Kidney epithelial cell (primary cell): Measurements from ENCODE around the gene DMXL2. TPM values are rescaled to one million over a fixed set of nuclear protein-coding genes. Genes with fewer than 3 reads are reported as not detected.

Experiments used
- DNase-seq: peaks from one replicate; pipeline ENCODE4 v3.0.0-alpha.2; 2010; ENCODE audit warnings: low read depth
- H3K27me3 ChIP-seq: 2 replicates; pipeline ENCODE4 v1.6.0; 2011; ENCODE audit warnings: low read length; ENCODE audit not compliant: control insufficient read depth, insufficient read depth
- H3K36me3 ChIP-seq: 2 replicates; pipeline ENCODE4 v1.5.1; 2011; ENCODE audit warnings: low read length; ENCODE audit not compliant: control insufficient read depth, insufficient read depth
- H3K4me3 ChIP-seq: 2 replicates; pipeline ENCODE4 v1.5.1; 2011; ENCODE audit warnings: low read depth, mild to moderate bottlenecking, control low read depth, low read length
- total RNA-seq: library from RNA; depleted of rRNA; stranded (reverse); fragments of >200 nt; gene quantifications from 2 replicates; pipeline ENCODE4 v1.2.3, GENCODE V29; 2015
- TF ChIP-seq, protein P1 (sequence below): IDR thresholded peaks from 2 replicates; pipeline ENCODE4 v1.5.1; 2011; ENCODE audit warnings: mild to moderate bottlenecking, moderate library complexity, low read length, control low read depth, inconsistent platforms; ENCODE audit not compliant: insufficient read depth, poor library complexity, severe bottlenecking

The DMXL2 gene
- total RNA-seq, 1 donor from 2014 or later = 31.7 TPM

DNA sequence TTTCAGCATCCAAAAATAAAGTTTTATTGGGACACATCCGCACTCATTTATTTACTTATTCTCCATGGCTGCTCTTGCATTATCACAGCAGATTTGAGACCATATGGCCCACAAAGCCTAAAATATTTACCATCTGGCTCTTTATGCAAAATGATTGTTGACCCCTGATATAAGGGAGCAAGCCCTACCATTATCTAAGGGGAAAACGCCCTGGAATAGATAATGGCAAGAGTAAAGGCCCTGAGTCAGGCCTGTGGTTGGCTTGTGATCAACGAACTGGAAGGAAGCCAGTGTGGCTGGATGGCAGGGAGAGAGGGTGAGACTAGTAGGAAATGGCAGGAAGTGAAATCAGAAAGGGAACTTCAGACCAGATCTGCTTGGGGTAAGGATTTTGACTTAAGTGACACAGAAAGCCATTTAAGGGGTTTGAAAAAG, 24.6 kb upstream of the DMXL2 start:
- Histone ChIP-seq H3K36me3 (no peaks in the 10 kb centered on the region), H3K27me3 (peaks cover 3% of the 10 kb centered on the region), H3K4me3 (no peak overlapping the region)
- TF ChIP-seq, protein P1, sequence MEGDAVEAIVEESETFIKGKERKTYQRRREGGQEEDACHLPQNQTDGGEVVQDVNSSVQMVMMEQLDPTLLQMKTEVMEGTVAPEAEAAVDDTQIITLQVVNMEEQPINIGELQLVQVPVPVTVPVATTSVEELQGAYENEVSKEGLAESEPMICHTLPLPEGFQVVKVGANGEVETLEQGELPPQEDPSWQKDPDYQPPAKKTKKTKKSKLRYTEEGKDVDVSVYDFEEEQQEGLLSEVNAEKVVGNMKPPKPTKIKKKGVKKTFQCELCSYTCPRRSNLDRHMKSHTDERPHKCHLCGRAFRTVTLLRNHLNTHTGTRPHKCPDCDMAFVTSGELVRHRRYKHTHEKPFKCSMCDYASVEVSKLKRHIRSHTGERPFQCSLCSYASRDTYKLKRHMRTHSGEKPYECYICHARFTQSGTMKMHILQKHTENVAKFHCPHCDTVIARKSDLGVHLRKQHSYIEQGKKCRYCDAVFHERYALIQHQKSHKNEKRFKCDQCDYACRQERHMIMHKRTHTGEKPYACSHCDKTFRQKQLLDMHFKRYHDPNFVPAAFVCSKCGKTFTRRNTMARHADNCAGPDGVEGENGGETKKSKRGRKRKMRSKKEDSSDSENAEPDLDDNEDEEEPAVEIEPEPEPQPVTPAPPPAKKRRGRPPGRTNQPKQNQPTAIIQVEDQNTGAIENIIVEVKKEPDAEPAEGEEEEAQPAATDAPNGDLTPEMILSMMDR = no peak
- peak; percentile 39 for DNase-seq

DNA sequence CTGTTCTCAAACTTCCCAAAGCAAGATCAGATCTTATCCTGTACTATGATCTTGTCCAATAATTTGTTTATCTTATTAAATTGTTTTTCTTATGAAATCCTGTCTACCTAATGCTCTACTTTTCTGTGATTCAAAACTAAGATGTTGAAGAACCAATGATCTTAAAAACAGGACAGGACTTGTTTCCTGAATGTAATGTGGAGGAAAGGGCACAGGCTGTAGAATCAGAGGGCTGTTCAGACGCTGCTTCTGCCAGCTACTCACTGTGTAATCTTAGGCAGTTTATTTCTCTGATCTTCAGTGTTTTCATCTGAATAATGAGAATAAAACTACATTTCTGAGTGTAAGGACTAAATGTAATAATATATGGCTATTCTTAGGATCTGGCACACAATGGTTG, 20.1 kb upstream of the DMXL2 start:
- H3K27me3 ChIP-seq = no peaks in the 10 kb centered on the region
- DNase-seq = no peak
- no peak overlapping the region for H3K4me3 ChIP-seq
- TF ChIP-seq, protein P1 = no peak
- H3K36me3 ChIP-seq = no peaks in the 10 kb centered on the region

DNA sequence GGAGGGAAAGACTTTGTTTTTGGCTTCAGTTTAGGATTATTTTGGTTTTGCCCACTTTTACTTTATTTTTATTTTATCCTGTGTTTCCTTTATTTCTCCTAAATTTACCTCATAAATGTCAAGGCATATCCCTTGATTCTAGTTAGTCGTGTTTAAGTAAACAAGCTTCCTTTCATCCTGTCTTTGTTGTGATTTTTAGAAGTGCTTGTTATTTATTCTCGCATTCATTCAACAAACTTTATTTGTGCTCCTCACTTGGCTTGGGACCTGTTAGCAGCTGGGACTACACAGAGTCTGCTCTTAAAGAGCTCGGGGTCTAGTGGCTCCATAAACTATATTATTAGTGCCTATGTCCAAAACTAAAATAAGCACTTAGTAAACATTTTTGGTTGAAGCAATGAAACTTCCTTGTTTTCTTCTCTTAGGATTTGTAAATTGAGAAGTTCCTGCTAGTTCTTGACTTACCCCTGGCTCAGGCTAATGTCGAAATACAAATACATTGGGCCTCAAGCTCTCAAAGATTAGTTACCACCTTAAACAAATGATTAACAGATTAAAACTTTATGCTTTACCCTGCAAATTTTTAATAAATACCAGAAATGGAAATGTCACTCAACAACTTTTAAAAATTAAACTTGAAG, 19.0 kb upstream of the DMXL2 start:
- H3K4me3 ChIP-seq = no peak overlapping the region
- DNase-seq = no peak
- H3K36me3 ChIP-seq = no peaks in the 10 kb centered on the region
- no peaks in the 10 kb centered on the region for H3K27me3 ChIP-seq
- TF ChIP-seq, protein P1 = no peak

DNA sequence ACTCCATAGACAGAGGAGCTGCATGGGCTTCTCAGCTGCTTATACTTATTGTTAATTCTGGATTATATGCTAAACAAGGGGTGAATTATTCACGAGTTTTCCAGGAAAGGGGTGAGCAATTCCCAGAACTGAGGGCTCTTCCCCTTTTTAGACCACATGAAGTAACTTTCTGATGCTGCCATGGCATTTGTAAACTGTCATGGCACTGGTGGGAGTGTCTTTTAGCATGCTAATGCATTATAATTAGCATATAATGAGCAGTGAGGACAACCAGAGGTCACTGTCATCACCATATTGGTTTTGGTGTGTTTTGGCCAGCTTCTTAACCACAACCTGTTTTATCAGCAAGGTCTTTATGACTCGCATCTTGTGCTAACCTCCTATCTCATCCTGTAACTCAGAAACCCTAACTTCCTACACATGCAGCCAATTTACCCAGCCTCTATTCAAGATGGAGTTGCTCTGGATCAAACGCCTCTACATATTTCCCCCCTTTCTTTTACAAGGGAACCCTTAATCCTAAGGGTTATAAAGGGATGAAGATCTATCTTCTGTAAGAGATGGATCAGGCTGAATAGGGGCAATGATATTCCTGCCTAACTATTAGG, 12.1 kb upstream of the DMXL2 start:
- H3K27me3 ChIP-seq = no peaks in the 10 kb centered on the region

DNA sequence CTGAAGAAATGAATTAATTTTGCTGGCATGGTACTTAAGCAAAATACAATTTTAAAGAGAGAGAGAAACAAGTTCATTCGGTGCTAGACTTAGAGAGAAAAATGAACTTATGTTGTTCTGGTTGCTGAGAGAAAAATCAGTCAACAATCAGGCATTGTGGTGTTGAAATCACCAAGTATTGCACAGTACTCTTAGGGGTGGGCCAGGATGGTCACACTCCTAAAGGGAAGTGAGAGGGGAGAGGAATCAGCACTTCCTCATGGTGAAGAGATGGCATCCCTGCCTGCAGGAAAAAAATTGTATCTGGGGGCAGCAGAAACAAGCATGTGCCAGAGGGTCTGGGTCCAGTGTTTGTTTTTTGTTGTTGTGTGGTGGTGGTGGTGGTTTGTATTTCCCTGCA, 7.0 kb upstream of the DMXL2 start:
- DNase-seq = no peak
- H3K4me3 ChIP-seq = no peak overlapping the region
- H3K36me3 ChIP-seq = no peaks in the 10 kb centered on the region
- H3K27me3 ChIP-seq = no peaks in the 10 kb centered on the region
- TF ChIP-seq, protein P1 = no peak

More for the DNA sequence above, 12.1 kb upstream of the DMXL2 start:
- no peaks in the 10 kb centered on the region for H3K36me3 ChIP-seq
- TF ChIP-seq, protein P1 = no peak
- DNase-seq = no peak
- H3K4me3 ChIP-seq = no peak overlapping the region

DNA sequence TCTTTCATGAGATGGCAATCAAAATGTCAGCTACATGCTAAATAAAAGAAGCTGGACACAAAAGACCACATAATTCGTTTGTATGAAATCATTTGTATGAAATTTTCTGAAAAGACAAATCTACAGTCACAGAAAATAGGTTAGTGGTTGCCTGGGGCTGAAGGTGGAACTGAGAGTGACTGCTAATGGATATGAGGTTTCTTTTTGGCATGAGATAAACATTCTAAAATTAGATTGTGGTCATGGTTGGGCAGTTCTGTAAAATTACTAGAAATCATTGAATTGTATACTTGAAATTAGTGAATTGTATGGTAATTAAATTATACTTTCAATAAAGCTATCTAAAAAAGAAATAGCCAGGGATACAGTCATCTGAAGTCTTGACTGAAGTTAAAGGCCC, 2.7 kb upstream of the DMXL2 start:
- H3K27me3 ChIP-seq = no peaks in the 10 kb centered on the region
- no peaks in the 10 kb centered on the region for H3K36me3 ChIP-seq
- DNase-seq = no peak
- no peak overlapping the region for H3K4me3 ChIP-seq
- TF ChIP-seq, protein P1 = no peak
